OCI-LY1 (cell line): ENCODE data around the gene PLEKHF1.

Experiments used
- EZH2 ChIP-seq: fragments of 200-600 bp; sonication (generic), shearing (Covaris generic); IDR thresholded peaks from 2 replicates; pipeline ENCODE4 v1.8.0; 2017; ENCODE audit warnings: borderline replicate concordance, mixed run types, mild to moderate bottlenecking, antibody characterized with exemption, low read length, moderate library complexity, mixed read lengths
- TF ChIP-seq, protein P1 (sequence below): fragments of 200-600 bp; sonication (generic), shearing (Covaris generic); IDR thresholded peaks from 2 replicates; pipeline ENCODE4 v1.5.1; 2017; ENCODE audit warnings: mild to moderate bottlenecking, antibody characterized with exemption, low read length, moderate library complexity, mixed read lengths

DNA sequence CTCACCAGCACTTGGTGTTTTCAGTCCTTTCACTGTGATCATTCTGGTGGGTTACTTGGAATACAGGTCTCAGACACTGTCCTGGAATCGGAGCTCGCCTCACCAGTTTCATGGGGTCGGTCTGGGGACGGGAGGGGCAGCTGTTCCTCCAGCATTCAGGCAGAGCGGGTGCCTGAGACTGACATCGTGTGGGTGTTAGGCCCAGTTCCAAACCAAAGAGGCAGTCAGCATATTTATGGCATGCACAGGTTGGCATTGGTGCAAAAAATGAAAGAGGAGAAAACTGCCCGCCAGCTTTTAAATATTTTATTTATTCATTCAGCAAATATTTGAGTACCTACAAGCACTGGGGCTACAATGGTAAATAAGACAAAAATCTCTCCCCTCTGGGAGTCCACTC lies 20.1 kb downstream of the PLEKHF1 start:
- TF ChIP-seq, protein P1, sequence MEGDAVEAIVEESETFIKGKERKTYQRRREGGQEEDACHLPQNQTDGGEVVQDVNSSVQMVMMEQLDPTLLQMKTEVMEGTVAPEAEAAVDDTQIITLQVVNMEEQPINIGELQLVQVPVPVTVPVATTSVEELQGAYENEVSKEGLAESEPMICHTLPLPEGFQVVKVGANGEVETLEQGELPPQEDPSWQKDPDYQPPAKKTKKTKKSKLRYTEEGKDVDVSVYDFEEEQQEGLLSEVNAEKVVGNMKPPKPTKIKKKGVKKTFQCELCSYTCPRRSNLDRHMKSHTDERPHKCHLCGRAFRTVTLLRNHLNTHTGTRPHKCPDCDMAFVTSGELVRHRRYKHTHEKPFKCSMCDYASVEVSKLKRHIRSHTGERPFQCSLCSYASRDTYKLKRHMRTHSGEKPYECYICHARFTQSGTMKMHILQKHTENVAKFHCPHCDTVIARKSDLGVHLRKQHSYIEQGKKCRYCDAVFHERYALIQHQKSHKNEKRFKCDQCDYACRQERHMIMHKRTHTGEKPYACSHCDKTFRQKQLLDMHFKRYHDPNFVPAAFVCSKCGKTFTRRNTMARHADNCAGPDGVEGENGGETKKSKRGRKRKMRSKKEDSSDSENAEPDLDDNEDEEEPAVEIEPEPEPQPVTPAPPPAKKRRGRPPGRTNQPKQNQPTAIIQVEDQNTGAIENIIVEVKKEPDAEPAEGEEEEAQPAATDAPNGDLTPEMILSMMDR = no peak
- TF ChIP-seq EZH2 = no peak
